IMR-90 (cell line): ENCODE measurements around the gene GADD45A.

Experiments
- BHLHE40 ChIP-seq: fragments of 150-350 bp; IDR thresholded peaks from 2 replicates; pipeline ENCODE4 v1.6.1; 2016; ENCODE audit warnings: mild to moderate bottlenecking, low read depth, low read length
- CEBPB ChIP-seq: IDR thresholded peaks from 2 replicates; pipeline ENCODE4 v1.6.1; 2012; ENCODE audit warnings: low read depth, low read length, improper control_type of control experiment
- CHD1 ChIP-seq: IDR thresholded peaks from 2 replicates; pipeline ENCODE4 v1.6.1; 2012; ENCODE audit warnings: low read depth, low read length, improper control_type of control experiment
- POLR2A ChIP-seq: IDR thresholded peaks from 2 replicates; pipeline ENCODE4 v1.6.1; 2012; ENCODE audit warnings: mild to moderate bottlenecking, low read depth, low read length
- RAD21 ChIP-seq: IDR thresholded peaks from 2 replicates; pipeline ENCODE4 v1.6.1; 2012; ENCODE audit warnings: low read length, improper control_type of control experiment
- RCOR1 ChIP-seq: IDR thresholded peaks from 2 replicates; pipeline ENCODE4 v1.6.1; 2012; ENCODE audit warnings: mild to moderate bottlenecking, low read length, improper control_type of control experiment; ENCODE audit not compliant: insufficient replicate concordance
- TF ChIP-seq, protein P1 (sequence below): conservative IDR thresholded peaks from 2 replicates; pipeline ENCODE4 v1.5.1; 2012; ENCODE audit warnings: mild to moderate bottlenecking, low read depth, low read length, improper control_type of control experiment

DNA sequence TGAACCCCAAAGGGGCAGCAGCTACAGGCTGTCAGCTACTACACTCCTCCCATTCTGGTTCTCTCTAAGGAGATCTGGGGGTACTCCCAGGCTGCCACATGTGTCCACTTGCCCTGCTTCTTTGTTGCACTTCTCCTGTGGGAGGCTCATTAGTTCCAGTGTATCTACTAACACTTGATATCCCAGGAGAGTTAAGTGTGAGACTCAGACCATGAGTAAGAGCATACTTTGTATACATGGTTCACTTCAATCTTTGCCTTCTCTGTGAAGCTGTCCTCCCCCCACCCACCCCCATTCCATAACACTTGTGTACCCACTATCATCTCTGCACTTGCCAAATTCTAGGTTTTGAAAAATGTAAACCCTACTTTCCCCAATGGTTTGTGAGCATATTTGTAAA, 34.9 kb upstream of the GADD45A start:
- TF ChIP-seq POLR2A (no peak), RAD21 (no peak), RCOR1 (no peak), BHLHE40 (0 out of 2 replicates have a peak, but pooled peaks have one; percentile 16), CEBPB (no peak), CHD1 (no peak)
- TF ChIP-seq, protein P1, sequence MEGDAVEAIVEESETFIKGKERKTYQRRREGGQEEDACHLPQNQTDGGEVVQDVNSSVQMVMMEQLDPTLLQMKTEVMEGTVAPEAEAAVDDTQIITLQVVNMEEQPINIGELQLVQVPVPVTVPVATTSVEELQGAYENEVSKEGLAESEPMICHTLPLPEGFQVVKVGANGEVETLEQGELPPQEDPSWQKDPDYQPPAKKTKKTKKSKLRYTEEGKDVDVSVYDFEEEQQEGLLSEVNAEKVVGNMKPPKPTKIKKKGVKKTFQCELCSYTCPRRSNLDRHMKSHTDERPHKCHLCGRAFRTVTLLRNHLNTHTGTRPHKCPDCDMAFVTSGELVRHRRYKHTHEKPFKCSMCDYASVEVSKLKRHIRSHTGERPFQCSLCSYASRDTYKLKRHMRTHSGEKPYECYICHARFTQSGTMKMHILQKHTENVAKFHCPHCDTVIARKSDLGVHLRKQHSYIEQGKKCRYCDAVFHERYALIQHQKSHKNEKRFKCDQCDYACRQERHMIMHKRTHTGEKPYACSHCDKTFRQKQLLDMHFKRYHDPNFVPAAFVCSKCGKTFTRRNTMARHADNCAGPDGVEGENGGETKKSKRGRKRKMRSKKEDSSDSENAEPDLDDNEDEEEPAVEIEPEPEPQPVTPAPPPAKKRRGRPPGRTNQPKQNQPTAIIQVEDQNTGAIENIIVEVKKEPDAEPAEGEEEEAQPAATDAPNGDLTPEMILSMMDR, result no peak
